GM19238 (cell line): ENCODE measurements around the gene PSORS1C1.
"Not testable (repeated sequence)": the region's sequence is repeated elsewhere in the genome, so short reads cannot be mapped to it uniquely, and the experiment has no call there.

Experiments used
- DNase-seq: peaks from one replicate; pipeline ENCODE4 v3.0.0; 2011; ENCODE audit warnings: low spot score; ENCODE audit not compliant: insufficient read length

Gene PSORS1C1

DNA sequence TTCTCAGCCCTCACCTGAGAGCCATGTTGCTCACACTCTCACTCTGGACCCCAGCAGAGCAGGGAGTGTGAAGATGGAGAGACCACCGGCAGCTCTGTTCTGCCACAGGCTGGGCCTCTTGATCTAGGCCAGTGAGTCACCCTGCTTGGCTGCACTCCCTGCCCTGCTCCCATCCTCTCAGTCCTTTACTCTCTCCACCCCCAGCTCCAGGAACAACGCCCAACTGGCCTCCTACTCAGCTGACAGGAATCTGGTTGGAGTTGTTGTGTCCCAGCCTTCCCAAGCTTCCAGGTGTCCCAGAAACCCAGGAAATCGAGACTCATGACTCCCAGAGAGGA lies at the start of gene PSORS1C1:
Gene PSORS1C1, plus strand, starts transcription at position 260 of the 338 bp plus-strand sequence. CDS start 14,833 bp downstream, outside the sequence.
- no peak for DNase-seq

GRCh38 chr6:31065556-31065955 lies 49.0 kb upstream of the PSORS1C1 start:
- DNase-seq: no peak

- DNase-seq: not testable (repeated sequence)
These were observed 47.6 kb upstream of the PSORS1C1 start for GRCh38 chr6:31067028-31067427.

DNA sequence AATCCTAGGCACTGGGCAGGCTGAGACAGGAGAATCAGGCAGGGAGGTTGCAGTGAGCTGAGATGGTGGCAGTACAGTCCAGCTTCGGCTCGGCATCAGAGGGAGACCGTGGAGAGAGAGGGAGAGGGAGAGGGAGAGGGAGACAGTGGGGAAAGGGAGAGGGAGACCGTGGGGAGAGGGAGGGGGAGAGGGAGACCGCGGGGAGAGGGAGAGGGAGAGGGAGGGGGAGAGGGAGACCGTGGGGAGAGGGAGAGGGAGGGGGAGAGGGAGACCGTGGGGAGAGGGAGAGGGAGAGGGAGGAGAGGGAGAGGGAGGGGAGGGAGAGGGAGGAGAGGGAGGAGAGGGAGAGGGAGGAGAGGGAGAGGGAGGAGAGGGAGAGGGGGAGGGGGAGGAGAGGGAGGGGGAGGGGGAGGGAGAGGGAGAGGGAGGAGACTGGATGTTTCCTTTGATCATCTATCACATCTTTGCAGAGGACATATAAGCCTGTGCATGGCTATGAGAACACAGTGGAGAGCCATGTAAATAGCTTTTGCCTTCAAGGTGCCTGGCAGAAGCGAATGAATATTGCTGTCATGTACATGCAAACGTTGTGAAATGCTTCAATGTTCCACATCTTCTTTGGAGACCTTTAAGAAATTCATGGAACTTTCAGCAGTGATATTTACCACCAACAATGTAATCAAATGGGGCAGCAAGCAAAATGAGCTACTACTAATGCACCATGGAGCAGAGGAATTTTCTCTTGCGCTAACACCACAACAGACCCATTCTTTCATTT lies 46.5 kb upstream of the PSORS1C1 start:
- not testable (repeated sequence) for DNase-seq

DNA sequence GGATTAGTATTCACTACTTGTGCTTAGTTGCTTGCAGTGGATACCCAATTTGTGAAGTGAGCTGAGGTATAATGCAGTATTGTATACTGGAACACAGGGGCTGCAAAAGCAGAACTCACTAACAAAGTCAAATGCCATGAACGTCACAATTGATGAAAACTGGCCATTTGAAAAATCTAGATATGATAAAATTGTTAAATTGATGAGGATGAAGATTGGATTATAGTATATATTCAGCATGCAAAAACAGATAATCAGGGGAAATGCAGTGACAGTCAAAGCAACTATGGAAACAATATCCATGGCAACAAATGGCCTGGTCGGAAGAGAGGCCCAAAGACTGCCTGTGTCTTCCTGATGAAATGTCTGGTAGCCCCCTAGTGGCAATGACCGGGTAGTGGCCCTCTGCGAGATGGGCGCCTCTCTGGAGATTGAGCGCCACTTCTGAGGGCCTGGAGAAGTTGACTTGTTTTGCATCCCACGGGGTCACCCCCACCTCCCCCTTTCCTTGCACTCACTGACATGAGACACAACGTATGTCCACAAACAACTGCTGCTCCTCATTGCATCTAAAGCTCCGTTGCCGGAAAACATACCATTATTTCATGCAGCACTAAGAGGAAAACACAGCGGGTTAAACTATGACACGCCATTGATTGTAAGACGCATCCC lies 45.8 kb upstream of the PSORS1C1 start:
- DNase-seq: peak; percentile 74

GRCh38 chr6:31070711-31071197 lies 43.8 kb upstream of the PSORS1C1 start:
- no peak for DNase-seq

- no peak for DNase-seq
These were observed 40.2 kb upstream of the PSORS1C1 start for GRCh38 chr6:31074401-31074800.

GRCh38 chr6:31075528-31075927 lies 39.1 kb upstream of the PSORS1C1 start:
- no peak for DNase-seq

DNA sequence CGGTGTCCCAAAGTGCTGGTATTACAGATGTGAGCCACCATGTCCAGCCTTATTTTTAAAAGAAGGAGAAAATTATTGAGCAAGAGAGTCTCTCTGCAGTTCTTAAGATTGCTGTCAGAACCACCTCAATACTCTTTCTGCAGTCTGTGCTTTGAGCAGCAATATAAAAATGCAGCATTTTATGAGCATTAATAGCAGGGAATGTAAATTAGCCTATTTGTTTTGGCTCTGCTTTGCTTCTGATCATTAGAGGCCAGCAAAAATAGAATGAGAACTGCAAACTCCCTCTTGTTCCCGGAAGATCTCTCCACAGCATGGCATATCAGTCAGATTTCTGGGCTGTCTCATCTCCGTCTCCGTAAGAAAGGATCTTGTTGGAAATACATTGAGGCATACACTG lies 38.0 kb upstream of the PSORS1C1 start:
- DNase-seq: no peak

DNA sequence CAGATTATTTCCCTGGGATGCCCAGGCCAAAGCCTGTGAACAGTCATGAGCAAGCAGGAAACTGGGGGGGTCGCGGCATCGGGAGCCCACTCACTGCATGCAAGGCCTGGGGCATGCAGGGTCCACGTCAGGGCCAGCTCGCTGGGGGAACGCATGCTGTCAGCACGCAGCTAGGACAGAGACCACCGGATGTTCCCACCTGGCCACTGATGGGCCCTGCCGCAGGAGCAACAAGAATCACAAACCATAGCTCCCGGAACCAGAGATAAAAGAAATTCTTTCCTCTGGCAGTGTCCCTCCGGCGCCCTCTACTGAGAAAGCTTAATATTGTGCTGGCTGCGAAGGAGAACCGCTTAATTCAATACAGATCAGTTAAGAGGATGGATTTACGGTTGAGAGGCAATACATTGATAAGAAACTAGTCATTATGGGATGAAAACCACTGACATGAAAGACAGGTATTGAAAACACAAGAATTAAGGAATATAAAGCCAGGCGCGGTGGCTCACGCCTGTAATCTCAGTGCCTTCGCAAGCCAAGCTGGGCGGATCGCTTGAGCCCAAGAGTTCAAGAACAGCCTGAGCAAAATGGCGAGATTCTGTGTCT lies 34.8 kb upstream of the PSORS1C1 start:
- DNase-seq: peak; percentile 27

DNA sequence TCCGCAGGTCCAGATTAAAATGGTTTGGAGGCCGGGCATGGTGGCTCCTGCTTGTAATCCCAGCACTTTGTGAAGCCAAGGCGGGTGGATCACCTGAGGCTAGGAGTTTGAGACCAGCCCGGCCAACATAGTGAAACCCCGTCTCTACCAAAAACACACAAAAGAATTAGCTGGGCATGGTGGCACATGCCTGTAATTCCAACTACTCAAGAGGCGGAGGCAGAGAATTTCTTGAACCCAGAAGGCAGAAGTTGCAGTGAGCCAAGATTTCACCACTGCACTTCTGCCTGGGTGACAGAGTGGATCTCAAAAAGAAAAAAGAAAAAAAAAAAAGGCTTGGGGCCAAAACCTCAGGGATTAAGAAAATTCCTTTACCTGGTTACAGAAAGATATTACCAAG lies 32.7 kb upstream of the PSORS1C1 start:
- no peak for DNase-seq

GRCh38 chr6:31083742-31084354 lies 30.8 kb upstream of the PSORS1C1 start:
- DNase-seq: no peak

GRCh38 chr6:31086788-31087440 lies 27.7 kb upstream of the PSORS1C1 start:
- DNase-seq: no peak

DNA sequence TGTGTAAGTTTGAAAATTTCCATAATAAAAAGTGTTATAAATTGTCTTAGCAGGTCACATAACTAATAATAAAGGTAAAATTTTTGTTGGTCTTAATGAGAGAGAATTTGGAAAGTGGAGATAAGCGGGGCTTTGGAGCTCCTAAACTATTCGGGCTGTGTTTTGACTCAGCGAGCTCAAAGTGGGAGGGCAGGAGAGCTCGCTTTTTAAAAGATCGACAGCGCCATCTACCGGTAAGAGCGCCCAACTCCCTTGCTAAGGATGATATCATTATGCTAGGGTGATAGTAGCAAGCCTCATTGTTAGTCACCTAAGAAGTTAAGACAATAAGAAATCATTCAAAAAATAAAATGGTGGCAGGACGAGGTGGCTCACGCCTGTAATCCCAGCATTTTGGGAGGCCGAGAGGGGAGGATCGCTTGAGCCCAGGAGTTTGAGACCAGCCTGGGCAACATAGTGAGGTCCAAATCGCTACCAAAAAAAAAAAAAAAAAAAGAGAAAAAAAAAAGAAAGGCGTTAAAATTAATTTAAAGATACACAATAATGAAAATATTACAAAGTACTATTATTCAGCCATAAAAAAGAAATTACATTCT lies 27.0 kb upstream of the PSORS1C1 start:
- peak; percentile 72 for DNase-seq

- DNase-seq: no peak
These were observed 24.2 kb upstream of the PSORS1C1 start for GRCh38 chr6:31090275-31090972.

DNA sequence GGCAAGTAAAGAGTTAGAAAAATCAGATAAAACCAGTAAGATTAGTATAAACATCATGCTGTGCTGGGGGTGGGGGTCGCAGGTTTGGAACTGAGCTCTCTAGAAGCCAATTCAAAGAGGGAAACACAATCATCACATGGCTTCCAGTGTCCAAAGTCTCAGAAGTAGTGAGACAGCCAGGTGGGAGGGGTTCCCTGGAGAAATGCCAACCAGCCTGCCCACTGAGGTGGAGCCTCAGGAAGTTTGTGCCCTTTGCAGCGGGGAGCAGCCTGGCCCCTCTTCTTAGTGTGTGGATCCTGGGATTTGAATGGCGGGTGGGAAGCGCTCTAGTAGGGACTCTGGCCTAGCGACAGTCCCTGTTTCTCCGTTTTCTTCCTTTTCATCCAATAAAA lies 23.6 kb upstream of the PSORS1C1 start:
- no peak for DNase-seq

- DNase-seq: no peak
These were observed 22.9 kb upstream of the PSORS1C1 start for GRCh38 chr6:31091680-31092079.

GRCh38 chr6:31092238-31092637 lies 22.4 kb upstream of the PSORS1C1 start:
- no peak for DNase-seq

- no peak for DNase-seq
These were observed 21.7 kb upstream of the PSORS1C1 start for GRCh38 chr6:31092769-31093505.

DNA sequence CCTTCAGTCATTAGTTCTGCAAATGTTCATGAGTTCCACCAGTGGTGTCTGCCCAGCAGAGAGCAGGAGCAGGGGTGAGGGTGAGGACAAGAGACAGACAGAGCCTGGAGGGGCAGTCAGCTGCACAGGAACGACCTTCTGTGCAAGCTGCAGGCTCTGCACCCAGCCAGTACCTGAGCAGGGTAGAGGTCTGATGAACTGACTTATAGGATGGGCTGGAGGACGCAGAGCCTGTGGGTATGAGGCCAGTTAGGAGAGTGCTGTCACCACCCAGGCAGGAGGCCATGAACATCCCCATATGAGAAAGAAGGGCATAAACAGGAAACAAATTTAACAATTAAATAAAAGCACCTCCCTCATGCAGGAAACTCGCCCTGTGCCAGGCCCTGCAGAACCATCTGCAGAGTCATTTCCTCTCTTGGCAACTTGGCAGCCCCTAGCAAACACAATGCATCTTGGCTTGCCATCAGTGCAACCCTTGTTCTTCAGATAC lies 20.2 kb upstream of the PSORS1C1 start:
- no peak for DNase-seq
